Neural cell (in vitro differentiated cells): ENCODE data around the gene ALKBH3. TPM values are rescaled to one million over a fixed set of nuclear protein-coding genes. Genes with fewer than 3 reads are reported as not detected.
A peak's percentile ranks its signal among the peaks of the same experiment; 100 is the strongest.

Experiments
- H2AFZ ChIP-seq: fragments of 200-600, 300-800 bp; sonication (generic), shearing (Covaris generic); 2 replicates; pipeline ENCODE4 v1.6.0; 2014; ENCODE audit warnings: low read depth, mild to moderate bottlenecking, antibody characterized with exemption, low read length, moderate library complexity
- H3F3A ChIP-seq: fragments of 200-600 bp; shearing (Covaris generic); 2 replicates; pipeline ENCODE4 v1.6.1; 2016; ENCODE audit warnings: mild to moderate bottlenecking, moderate library complexity, mixed read lengths, antibody characterized with exemption, low read length; ENCODE audit not compliant: insufficient read depth, poor library complexity, severe bottlenecking
- H3K27ac ChIP-seq: fragments of 200-600, 300-800 bp; sonication (generic), shearing (Covaris generic); 2 replicates; pipeline ENCODE4 v1.5.1; 2014; ENCODE audit warnings: mild to moderate bottlenecking, low read length, moderate library complexity
- H3K27me3 ChIP-seq: fragments of 300-800, 200-600 bp; sonication (generic), shearing (Covaris generic); 2 replicates; pipeline ENCODE4 v1.6.0; 2014; ENCODE audit warnings: mild to moderate bottlenecking, low read depth, low read length, moderate library complexity; ENCODE audit not compliant: insufficient read depth
- H3K36me3 ChIP-seq: fragments of 300-800, 200-600 bp; sonication (generic), shearing (Covaris generic); 2 replicates; pipeline ENCODE4 v1.5.1; 2014; ENCODE audit warnings: mild to moderate bottlenecking, antibody characterized with exemption, low read length, moderate library complexity; ENCODE audit not compliant: insufficient read depth
- H3K4me2 ChIP-seq: fragments of 300-800, 200-600 bp; sonication (generic), shearing (Covaris generic); 2 replicates; pipeline ENCODE4 v1.6.0; 2014; ENCODE audit warnings: mild to moderate bottlenecking, low read length
- H3K4me3 ChIP-seq: fragments of 300-800, 200-600 bp; sonication (generic), shearing (Covaris generic); 2 replicates; pipeline ENCODE4 v1.5.1; 2014; ENCODE audit warnings: mild to moderate bottlenecking, low read length, moderate library complexity
- H3K79me2 ChIP-seq: fragments of 200-600 bp; shearing (Covaris generic); replicated peaks from 2 replicates; pipeline ENCODE4 v1.6.0; 2014; ENCODE audit warnings: mild to moderate bottlenecking, low read length, moderate library complexity; ENCODE audit not compliant: insufficient read depth
- H3K9ac ChIP-seq: fragments of 300-800, 200-600 bp; sonication (generic), shearing (Covaris generic); 2 replicates; pipeline ENCODE4 v1.6.1; 2016; ENCODE audit warnings: mild to moderate bottlenecking, low read length, mixed read lengths
- H3K9me2 ChIP-seq: fragments of 200-600 bp; shearing (Covaris generic); 2 replicates; pipeline ENCODE4 v1.6.1; 2016; ENCODE audit warnings: mild to moderate bottlenecking, low read length, mixed read lengths; ENCODE audit not compliant: insufficient read depth
- H3K9me3 ChIP-seq: fragments of 200-600, 300-800 bp; sonication (generic), shearing (Covaris generic); 2 replicates; pipeline ENCODE4 v1.6.1; 2016; ENCODE audit warnings: mild to moderate bottlenecking, mixed run types, low read length, moderate library complexity, mixed read lengths
- H4K20me1 ChIP-seq: fragments of 200-600 bp; shearing (Covaris generic); 2 replicates; pipeline ENCODE4 v1.6.1; 2016; ENCODE audit warnings: mild to moderate bottlenecking, mixed run types; ENCODE audit not compliant: insufficient read depth
- CTCF ChIP-seq: fragments of 450-650 bp; IDR thresholded peaks from 2 replicates; pipeline ENCODE4 v1.5.1; 2014; ENCODE audit warnings: antibody characterized with exemption, mild to moderate bottlenecking, moderate library complexity; ENCODE audit not compliant: poor library complexity, severe bottlenecking
- EP300 ChIP-seq: fragments of 450-650 bp; conservative IDR thresholded peaks from 2 replicates; pipeline ENCODE4 v1.6.1; 2014; ENCODE audit warnings: antibody characterized with exemption, mild to moderate bottlenecking, moderate library complexity; ENCODE audit not compliant: poor library complexity, severe bottlenecking
- EZH2 ChIP-seq: fragments of 200-600, 300-800 bp; shearing (Covaris generic), sonication (generic); IDR thresholded peaks from 2 replicates; pipeline ENCODE4 v1.6.1; 2014; ENCODE audit warnings: antibody characterized with exemption, low read length, borderline replicate concordance, mild to moderate bottlenecking; ENCODE audit not compliant: insufficient read depth, poor library complexity, severe bottlenecking
- MXI1 ChIP-seq: fragments of 450-650 bp; conservative IDR thresholded peaks from 2 replicates; pipeline ENCODE4 v1.6.1; 2014; ENCODE audit warnings: antibody characterized with exemption, mild to moderate bottlenecking; ENCODE audit not compliant: poor library complexity, severe bottlenecking
- POLR2AphosphoS5 ChIP-seq: IDR thresholded peaks from 2 replicates; pipeline ENCODE4 v1.6.1; 2012
- RAD21 ChIP-seq: fragments of 450-650 bp; conservative IDR thresholded peaks from 2 replicates; pipeline ENCODE4 v1.6.1; 2014; ENCODE audit warnings: antibody characterized with exemption, mild to moderate bottlenecking, moderate library complexity
- REST ChIP-seq: IDR thresholded peaks from 2 replicates; pipeline ENCODE4 v1.6.1; 2012; ENCODE audit warnings: borderline replicate concordance
- SMC3 ChIP-seq: fragments of 450-650 bp; conservative IDR thresholded peaks from 2 replicates; pipeline ENCODE4 v1.6.1; 2014; ENCODE audit warnings: antibody characterized with exemption, mild to moderate bottlenecking, moderate library complexity; ENCODE audit not compliant: poor library complexity
- TAF1 ChIP-seq: IDR thresholded peaks from 2 replicates; pipeline ENCODE4 v1.6.1; 2012; ENCODE audit warnings: low read depth
- polyA plus RNA-seq: library from polyadenylated mRNA; depleted of rRNA; stranded (reverse); fragments of >200 nt; gene quantifications from 2 replicates; pipeline ENCODE4 v1.2.3, GENCODE V29; 2014

ALKBH3 gene
- polyA plus RNA-seq, 1 donor from 2014 or later, result 27.0 TPM

- H2AFZ ChIP-seq, result no peak overlapping the region
- no peaks in the 10 kb centered on the region for H3K9me2 ChIP-seq
- H3F3A ChIP-seq, result peaks cover 5% of the 10 kb centered on the region
- peak overlapping the region; percentile 37 for H3K4me2 ChIP-seq
- no peaks in the 10 kb centered on the region for H3K36me3 ChIP-seq
- no peak for TF ChIP-seq EP300
- TF ChIP-seq CTCF, result no peak
- no peak for TF ChIP-seq MXI1
- TF ChIP-seq EZH2, result no peak
- no peak for TF ChIP-seq POLR2AphosphoS5
- no peak for TF ChIP-seq SMC3
- no peak for TF ChIP-seq RAD21
- TF ChIP-seq TAF1, result no peak
- TF ChIP-seq REST, result no peak
- no peak overlapping the region for H3K9ac ChIP-seq
- no peaks in the 10 kb centered on the region for H4K20me1 ChIP-seq
- no peaks in the 10 kb centered on the region for H3K27me3 ChIP-seq
- H3K4me3 ChIP-seq, result no peak overlapping the region
- no peaks in the 10 kb centered on the region for H3K9me3 ChIP-seq
- no peaks in the 10 kb centered on the region for H3K79me2 ChIP-seq
- peak overlapping the region; percentile 83 for H3K27ac ChIP-seq
These were observed 39.4 kb downstream of the ALKBH3 start for GRCh38 chr11:43919852-43920597.

- Histone ChIP-seq H3K79me2 (no peaks in the 10 kb centered on the region), H3K27me3 (no peaks in the 10 kb centered on the region), H3K36me3 (no peaks in the 10 kb centered on the region), H3K9me2 (no peaks in the 10 kb centered on the region), H4K20me1 (no peaks in the 10 kb centered on the region), H3F3A (peaks cover 9% of the 10 kb centered on the region), H3K4me2 (no peak overlapping the region), H3K9me3 (no peaks in the 10 kb centered on the region), H2AFZ (no peak overlapping the region), H3K4me3 (no peak overlapping the region), H3K27ac (no peak overlapping the region), H3K9ac (no peak overlapping the region)
- TF ChIP-seq RAD21 (no peak), SMC3 (no peak), EP300 (no peak), CTCF (no peak), MXI1 (no peak), EZH2 (no peak), POLR2AphosphoS5 (no peak), TAF1 (no peak), REST (no peak)
These were observed 40.2 kb downstream of the ALKBH3 start for GRCh38 chr11:43920598-43921419.
